Activated CD8-positive, alpha-beta memory T cell treated with anti-CD3 and anti-CD28 coated beads, Interleukin-2, amount 50 U/mL, for 1 hour (primary cell): ENCODE measurements around the gene DHX16.

Source experiments
- DNase-seq: peaks from one replicate; pipeline ENCODE4 v3.0.0-alpha.2; 2020; ENCODE audit errors: extremely low read depth

The DHX16 gene

DNA sequence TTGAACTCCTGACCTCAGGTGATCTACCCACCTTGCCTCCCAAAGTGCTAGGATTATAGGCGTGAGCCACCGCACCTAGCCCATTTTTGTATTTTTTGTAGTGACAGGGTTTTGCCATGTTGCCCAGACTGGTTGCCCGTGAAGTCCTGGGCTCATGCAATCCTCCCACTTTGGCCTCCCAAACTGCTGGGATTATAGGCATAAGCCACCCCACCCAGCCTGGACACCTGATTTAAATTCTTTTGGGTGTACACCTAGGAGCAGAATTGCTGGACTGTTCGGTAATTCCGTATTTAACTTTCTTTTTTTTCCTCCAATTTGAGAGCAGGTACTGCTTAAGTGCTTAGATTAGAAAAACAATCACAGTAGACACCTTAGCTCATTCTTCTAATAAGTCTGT is 23.6 kb upstream of the DHX16 start:
- no peak for DNase-seq

DNA sequence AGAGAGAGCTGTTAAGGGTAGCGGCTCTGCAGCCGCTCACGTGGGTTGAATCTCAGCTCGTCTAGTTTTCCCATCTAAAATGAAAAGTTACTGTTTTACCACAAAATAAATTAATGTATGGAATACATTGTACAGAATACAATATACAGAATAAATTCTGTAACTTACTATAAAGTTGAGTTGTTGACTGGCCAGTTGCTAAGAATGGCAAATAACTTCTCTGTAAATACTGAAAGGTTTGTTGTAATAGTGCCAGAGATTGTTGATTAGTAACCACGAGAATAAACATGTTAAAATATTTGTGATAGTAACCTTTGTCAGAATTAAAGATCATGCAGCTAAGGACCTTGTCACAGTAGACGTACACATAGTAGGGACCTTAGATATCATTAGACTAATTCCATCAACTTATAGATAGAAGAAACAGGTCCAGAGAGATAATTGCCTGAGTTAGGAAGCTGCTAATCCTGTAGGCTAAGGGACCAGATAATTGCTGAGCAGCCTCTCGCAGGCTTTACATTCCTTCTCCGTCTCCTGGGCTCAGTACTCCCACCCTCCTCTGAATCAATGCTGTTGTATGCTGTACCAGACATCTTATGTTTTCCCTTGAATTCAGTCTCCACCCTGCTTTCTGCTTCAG is 18.5 kb upstream of the DHX16 start:
- DNase-seq: no peak

DNA sequence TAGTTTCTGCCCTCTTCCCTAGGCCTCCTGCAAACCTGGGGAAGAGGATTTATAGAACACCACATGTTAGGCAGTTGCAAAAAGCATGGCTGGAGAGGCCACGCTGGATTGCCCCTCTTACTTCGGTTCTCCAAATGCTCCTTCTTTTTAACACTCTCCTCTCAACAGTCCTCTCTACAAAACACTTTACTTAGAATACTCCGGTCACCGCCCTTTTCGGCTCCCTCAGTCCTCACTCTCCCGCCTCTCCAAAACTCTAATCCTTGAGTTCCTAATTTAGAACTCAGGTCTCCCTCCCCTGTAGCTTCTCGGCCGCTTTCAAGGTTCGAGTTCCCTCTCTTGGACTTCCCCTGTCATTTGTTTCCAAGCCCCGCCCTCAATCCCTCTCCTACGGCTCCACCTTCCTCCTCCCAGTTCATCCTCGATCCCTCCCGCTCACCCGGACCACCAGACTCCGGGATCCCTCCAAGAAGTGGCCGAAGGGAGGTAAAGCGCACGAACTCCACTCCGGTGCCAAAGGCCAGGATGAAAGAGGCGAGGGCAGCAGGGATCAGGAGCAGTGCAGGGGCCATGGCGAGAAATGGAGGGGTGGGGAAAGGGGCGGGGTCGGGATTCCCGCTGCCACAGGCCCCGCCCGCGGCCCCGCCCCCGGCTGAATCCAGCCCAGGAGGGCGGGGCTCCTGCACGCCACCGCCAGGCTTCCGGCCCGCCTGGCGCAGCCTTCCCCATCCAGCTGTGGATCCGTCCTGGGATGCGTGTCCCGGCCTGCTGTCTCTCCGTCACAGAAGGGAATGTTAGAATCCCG is 17.8 kb upstream of the DHX16 start, which contains the start of gene NRM:
NRM (minus strand) TSS at position 582 of the 805 bp plus-strand sequence; CDS start at position 572, 10 bp downstream.
- DNase-seq: no peak

DNA sequence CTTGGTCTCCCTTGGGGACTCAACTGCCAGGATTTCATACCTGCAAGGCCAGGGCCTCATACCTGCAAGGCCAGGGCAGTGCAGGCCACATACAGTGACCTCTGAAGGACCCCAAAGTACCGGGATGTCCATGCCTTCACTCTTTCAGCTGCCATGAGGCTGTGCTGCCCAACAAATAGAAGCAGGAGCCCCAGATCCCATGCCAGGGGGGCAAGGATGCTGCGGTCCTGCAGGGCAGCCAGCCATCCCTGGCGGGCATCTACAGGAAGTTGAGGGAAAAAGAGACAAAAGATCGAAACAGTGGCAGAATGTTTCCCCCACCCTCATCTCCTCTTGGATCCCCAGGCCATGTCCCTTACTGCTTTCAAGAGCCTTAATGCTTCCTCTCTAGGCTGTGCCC is 17.2 kb upstream of the DHX16 start:
- no peak for DNase-seq

DNA sequence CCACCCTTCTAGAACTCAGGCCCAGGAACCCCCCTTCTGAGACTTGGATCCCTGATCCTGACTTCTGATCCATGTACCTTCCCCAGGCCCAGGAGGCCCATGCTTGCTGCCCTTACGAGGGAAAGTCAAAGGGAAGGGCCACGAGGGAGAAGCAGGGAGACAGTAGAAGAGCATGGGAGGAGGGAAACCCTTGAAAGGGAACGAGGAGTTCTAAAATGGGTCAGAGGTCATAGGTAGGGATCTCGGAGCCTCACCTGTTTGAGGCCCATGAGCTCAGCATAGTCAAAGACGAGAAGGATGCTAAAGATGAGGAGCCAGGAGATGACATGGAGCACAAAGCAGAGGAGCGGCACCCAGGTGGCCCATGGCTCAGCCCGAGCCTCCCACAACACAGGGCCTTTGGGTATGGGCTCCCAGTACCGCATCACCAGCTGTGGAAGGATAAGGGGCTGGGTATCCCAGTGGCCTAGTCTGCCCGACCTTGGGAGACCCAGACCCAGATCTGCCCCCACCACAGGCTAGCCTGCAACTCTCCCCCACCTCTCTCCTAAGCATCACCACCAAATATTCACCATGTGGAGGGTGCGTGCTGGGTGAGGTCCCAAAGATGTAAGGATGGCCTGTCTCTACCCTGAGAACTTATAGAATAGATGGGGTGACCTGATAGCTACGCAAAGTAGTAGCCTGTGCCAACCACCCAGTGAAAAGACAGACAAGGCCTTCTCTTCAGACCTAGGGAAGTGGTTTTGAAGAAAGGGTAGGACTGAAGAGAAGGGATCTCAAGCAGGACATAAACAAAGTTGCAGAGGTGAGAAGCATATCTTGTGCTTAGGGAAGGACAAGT is 16.4 kb upstream of the DHX16 start:
- no peak for DNase-seq

DNA sequence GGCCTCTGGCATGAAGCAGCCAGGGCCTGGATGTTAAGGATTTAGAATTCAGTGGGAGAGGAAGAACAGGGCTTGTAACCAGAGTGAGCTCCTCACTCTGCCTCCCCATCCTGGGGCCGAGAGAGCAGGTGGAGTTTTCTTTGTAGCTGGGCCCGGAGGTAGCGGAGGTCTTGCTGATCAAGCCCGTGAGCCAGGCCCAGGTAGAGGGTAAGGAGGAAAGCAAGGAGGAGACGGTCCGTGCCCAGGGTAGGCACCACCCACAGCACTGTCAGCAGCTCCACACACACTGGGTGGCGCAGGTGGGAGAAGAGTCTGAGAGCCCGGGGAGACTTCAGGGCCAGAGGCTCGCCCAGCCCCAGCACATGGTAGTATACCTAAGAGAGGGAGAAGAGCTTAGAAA is 15.8 kb upstream of the DHX16 start:
- DNase-seq: no peak

DNA sequence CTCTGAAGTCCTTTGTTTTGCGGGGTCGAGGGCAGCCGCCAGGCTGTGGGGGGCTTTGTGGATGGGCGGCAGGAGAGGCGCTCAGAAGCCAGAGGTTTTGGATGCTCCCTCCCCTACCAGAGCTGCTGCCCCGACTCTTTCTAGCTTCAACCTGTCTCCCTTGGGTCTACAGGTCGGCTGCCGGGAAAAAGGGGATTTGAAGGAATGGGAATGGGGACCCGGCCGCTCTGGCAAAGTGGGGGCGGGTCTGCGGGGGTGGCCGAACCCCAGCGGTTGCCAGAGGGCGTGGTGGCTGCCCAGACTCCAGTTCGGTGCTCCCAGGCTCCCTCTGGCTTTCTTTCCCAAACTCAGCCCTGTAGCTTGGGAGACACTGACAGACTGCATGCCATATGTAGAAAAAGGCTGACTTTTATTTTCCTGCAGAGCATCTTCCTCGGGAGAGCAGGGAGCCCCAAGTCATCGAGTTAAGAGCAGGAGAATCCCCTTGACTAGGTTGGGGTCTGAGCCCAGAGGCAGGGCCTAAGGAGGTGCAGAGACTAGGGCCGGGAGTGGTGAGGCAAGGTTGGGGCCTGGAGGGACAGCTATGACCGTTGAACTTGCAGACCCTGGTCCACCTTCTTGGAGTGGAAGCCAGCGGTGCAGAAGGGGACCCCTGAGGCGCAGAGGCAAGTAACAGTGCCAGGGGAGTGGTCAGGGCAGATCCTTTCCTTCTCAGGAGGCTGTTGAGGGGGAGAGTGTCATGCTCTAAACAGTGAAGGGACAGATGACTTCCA is 15.0 kb upstream of the DHX16 start:
- no peak for DNase-seq

DNA sequence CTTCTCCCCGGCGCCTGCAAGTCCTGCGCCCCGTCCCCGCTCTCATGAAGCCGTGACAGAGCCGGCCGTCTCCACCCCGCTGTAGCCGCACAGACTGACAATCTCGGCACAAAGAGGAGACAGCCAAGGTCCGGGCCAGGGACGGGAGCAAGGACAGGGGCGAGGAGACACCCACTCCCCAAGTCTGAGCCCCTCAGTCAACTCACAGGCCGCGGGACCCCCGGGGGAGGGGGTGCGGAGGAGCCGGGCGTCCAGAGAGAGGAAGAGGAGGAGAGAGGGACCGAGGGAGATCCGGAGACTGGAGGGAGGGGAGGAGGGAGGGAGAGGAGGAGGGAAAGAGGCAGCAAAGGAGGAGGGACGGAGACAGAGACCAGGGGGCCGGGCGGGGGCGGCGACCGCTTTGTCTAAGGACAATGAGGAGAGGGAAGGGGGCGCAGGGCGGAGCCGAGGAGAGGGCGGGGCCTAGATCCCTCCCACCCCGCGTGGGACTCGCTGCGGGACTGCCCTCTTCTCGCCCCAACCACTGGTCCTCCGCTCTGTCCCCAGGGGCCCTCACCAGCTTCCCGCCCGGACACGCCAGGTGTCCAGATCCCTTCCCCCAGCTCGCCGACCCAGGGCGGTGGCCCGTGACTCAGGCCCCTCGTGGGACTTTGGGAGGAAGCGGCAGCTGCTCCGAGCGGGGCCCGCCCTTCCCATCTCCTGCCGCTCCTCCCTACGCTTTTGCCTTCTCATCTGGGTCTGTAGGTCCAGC is 14.3 kb upstream of the DHX16 start:
- no peak for DNase-seq

DNA sequence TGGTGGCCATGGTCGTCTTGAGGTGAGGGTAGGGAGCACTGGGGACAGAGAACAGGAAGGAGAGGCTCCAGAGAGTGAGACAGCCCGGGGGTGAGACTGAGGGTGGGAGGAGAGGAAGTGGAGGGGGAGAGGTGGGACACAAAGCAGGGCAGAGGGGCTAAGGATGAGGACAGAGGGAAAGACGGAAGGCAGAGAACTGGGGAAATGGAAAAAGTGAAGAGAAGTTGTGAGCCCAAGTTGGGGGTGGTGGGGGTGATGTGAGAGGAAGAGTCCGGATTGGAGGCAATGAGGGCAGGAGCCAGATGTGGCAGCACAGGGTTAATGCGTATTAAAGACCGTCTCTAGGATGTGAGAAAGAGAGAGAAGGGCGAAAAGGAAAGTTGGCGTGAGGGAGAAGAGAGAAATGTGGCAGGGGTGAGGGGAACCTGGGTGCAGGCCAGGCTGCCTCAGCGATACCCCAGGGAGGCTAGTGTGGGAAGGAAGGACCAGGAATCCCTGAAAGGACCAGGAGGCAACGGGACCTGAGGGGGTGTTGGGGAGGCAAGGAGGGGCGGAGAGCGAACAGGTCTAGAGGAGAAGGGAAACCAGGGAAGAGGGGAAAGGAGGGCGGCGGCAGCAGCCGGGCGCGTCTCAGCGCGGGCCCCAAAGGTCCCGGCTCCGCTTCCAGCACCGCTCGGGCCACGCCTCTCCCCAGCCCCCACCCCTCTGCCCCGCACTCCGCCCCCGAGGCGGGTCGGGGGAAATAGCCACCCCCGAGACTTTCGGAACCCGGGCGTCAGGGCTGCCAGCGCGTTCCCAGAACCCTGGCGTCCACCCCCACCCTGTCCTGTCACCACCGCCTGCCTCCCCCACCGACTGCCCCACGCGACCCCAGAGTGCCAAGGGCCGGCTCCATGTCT is 13.5 kb upstream of the DHX16 start, which contains the start of gene PPP1R18:
PPP1R18 (minus strand) TSS at position 637 of the 899 bp plus-strand sequence; CDS start at position 10, 627 bp downstream.
- DNase-seq: no peak

DNA sequence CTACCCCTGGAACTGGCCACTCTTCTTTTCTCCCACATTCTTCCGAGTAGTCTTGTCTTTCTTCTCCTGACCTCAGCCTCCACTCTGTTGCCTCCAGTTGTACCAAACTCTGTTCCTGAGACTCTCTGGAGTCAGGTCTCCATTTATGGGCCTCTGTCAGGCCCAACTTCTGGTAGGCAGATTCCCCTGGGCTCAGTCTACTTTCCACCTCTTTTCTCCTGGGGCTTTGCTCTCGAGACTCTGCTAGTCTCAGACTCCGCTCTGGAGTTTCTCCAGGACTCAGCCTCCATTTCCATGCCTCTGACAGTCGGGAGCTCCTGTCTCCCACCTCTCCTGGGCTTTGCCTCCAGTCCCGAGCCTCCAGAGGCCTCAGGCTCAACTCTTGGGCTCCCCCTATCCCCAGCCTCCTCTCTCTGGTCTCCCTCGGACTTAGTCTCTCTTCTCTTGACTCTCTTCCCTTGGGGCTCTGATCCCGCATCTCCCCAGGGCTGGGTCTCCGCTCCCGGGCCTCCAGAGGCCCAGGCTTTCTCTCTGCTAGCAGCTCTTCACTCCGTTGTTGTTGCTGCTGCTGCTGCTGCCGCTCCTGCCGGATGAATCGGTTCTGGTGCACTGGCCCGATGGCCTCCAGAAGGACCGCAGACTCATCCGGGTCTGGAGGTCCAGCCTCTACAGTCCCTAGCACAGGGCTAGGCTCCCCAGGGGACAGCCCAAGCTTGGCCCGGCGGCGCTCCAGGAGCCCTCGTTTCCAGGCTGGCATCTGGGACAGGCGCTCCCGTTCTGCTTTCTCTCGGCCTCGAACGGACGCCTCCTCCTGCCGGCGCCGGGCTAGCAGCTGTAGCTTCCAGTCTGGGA is 12.6 kb upstream of the DHX16 start:
- no peak for DNase-seq

DNA sequence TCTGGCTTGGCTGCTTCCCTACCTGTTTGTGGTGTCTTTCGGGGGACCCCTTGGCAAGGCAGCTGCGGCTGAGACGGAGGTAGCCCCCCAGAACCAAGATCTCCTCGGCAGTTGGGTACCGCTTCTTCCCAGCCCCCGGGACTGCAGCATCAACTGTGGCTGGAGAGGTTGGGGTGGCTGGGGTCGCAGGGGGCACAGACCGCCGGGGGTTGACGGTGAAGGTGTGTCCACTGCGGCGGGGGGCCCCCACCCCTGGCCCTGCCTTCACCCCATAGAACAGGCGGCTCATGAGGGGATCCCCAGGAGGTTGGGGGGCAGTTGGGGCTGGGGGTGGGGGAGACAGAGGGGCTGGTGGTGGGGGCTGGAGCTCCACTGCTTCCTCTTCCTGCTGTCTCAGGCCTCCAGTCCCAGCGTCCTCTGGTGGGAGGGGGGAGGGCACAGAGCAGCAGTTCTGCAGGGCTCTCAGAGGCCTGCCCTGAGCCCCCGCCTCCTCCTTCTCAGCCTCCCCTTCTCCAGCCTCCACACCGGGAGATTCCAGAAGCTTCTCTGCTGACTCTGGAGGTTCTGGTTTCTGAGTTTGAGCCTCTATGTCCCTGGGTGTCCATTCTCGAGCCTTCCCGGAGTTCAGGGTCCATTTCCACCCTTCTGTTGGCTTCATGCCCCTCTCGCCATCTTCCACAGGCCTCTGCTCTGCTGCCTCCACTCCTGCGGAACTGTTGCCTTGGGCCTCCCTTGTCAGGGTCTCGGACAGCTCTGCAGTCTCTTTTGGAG is 11.8 kb upstream of the DHX16 start:
- DNase-seq: no peak

DNA sequence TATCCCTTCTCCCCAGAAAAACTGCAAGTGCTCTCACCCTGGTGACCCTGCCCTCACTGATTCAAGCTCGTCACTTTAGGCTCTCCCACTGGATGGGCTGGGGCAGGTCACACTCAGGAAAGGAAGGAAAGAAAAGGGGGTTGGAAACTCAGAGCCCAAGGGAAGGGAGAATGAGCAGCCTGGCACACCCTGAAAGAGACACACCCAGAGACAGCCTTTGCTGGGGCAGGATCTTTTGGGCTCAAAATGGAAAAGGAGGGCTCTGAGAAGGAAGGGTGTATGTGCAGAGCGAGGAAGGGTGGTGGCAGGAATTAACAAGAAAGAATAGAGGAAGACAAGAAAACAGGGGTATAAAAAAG is 11.2 kb upstream of the DHX16 start:
- DNase-seq: no peak

DNA sequence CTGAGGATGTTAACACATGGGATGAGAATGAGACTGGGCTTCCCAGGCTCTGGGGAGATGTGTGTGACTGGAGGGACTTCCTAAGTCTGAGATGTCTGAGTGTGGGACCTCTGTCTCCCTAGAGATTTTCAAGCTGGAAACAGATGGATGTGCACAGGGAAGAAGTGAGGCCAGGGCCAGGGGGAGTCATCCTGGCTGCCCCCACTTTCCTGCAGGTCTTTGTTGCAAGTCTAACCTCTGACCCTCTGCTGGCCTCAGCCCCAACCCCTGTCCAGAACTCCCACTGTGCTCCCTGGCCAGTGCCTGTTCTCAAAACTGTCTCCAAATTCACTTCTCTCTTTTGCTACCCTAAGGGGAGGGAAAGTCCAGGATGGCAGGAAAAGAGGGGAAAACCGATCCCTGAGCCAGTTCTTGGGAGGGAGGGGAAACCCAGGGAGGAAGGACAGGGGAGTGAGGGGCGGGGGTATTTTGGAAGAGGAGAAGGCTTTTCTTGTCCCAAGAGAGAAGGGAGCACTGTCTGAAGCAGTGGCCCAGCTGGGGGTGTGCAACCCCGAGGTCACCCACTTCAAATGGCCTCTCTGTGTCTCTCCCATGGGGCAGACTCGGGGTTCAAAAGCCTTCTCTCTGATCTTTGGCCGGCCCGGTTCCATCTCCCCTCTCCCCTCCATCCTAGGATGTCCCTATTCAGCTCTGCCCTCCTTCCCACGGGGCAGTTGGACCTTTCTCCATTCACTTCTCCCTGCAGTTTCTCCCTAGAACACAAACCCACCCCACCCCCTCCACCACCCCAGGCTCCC is 10.6 kb upstream of the DHX16 start:
- DNase-seq: no peak

DNA sequence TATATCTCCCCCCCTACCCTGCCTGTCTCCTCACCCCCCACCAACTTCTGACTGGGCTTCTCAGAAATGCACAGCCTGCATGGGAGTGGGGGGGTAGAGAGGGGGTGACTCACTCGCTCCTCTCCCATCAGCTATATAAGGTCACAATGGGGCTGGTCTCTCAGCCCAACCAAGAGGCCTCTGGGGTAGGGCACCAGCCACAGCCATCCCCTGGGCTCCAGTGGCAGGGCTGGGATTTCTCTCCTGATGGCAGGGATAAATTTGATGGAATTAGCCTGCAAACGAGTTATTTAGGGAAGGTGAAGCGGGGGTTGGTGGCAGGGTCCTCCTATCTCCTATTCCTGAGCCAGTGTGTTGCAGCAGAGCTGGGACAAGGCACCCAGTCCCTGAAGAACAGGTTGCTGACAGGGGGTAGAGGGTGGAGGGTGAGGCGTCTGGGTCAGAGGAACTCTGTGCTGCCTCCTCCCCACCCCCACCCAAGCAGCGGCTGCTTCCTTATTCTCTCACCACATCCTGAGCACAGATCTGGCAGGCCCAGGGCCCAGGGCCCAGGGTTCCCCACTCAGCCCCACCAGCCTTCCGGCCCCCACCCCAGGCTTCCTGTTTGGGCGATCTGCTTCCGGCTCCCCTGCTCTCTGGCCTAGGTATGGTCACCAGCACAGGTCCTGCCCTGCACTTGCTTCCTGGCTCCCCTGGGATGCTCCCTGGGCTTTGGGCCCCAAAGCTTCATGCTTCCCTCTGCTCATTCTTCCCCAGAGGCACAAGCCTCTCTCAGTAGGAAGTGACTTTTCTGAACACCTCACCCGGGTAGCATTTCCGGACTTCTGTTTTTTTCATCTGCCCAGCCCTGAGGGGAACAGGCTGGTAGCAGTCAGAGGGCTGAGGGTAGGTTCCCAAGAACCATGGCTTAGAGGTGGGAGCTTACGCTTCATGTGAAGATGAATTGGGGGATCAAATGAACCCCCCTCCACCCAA is 9.6 kb upstream of the DHX16 start:
- DNase-seq: peak; percentile 71

DNA sequence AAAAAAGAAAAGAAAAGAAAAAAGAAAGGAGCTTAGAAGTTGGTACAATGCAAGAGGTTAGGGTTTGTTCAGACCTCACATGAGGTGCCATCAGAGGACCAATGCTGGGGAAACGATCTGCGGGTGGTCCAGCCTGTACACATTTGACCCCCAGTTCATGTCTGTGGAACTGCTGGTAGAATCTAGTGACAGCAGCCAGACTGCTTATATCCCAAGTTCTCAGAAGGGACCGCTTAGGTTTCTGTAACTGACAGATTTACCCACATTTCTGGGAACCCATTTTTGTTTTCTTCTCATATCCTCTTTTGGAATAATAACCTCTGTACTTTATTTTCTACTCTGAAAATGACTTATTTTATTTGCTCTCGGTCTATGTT is 8.9 kb upstream of the DHX16 start:
- DNase-seq: no peak
